NCI-H526 (cell line): ENCODE data around the gene TINAGL1.

Experiments used
- DNase-seq, 2 experiments: peaks; one replicate each; lab custom pipeline; 2025; lab: John Stamatoyannopoulos, UW

The TINAGL1 gene

GRCh38 chr1:31627301-31627929, 51.1 kb downstream of the TINAGL1 start:
- DNase-seq: no peak

DNA sequence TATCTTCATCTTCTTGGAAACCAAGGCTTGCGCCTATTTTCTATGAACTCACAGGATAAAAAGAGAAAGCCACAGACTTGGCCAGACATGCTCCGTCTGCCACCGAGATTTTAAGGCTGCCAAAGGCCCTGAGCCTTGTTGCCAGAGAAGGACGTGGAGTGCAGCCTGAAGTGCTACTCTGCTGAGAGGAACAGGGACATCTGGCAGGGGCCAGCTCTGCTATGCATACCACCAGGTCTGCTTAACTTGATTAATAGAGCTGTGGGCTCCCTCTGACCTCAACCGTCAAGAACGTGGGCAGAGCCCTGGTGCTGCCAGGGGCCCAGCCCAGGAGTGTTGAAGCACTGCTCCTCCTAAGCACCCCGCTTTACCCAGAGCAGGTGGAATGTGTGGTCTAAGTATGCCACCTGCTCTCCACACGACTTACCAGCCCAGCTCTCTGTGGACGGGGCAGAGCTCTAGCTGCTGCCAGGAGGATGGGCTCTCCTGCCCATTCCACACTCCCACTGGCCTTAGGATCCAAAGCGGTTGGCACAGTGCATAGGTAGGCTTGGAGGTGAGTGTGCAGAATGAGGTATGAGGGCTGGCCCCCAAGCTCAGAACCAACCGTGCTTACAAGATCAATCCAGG, 51.7 kb downstream of the TINAGL1 start:
- no peak for DNase-seq

- DNase-seq: no peak
Measured at GRCh38 chr1:31628931-31629556, 52.7 kb downstream of the TINAGL1 start.

GRCh38 chr1:31632649-31633048, 56.3 kb downstream of the TINAGL1 start:
- no peak for DNase-seq

DNA sequence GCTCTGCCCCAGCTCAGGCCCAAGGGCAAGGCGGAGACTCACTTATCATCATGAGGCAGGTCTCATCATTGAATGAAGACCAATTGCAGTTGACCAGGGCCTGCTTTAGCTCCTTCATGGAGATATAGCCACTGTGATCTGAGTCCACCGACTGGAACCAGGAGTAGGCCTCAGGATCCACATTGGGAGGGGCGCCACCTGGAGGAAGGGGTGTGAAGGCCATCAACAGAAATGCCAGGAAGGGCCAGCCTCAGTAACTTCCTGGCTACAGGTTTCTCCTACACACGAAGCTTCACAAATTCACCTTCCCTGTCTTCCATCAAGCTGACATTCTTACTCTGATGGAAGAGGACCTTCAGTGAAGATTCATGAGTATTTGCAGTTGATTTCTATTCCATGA, 56.8 kb downstream of the TINAGL1 start:
- DNase-seq: no peak
